ENCODE data around the gene OR2Z1. TPM values are rescaled to one million over a fixed set of nuclear protein-coding genes. Genes with fewer than 3 reads are reported as not detected.

The OR2Z1 gene, protein sequence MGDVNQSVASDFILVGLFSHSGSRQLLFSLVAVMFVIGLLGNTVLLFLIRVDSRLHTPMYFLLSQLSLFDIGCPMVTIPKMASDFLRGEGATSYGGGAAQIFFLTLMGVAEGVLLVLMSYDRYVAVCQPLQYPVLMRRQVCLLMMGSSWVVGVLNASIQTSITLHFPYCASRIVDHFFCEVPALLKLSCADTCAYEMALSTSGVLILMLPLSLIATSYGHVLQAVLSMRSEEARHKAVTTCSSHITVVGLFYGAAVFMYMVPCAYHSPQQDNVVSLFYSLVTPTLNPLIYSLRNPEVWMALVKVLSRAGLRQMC
- total RNA-seq: not detected

DNA sequence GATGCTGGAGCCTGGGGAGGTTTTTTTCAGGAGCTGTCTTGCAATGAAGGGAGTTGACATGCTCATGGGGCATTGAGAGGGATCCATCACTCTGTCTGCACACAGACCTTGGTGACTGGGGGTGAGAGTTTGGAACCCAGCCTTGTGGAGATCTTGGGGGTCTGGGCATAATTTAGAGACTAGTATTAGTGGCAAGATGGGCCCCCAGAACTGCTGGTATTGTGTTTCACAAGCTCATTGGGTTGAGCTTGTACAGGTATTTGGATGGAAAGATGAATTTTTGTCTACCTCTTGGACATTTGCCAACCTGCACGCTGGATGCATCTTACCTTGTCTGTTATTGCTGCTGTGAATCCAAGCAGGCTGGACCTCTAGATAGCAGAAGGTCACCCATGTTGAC, at the start of gene OR2Z1:
TSS of gene OR2Z1 (plus strand) at position 301 of the 400 bp plus-strand sequence. CDS start 9,395 bp downstream, outside the sequence.
- DNase-seq: no peak

DNA sequence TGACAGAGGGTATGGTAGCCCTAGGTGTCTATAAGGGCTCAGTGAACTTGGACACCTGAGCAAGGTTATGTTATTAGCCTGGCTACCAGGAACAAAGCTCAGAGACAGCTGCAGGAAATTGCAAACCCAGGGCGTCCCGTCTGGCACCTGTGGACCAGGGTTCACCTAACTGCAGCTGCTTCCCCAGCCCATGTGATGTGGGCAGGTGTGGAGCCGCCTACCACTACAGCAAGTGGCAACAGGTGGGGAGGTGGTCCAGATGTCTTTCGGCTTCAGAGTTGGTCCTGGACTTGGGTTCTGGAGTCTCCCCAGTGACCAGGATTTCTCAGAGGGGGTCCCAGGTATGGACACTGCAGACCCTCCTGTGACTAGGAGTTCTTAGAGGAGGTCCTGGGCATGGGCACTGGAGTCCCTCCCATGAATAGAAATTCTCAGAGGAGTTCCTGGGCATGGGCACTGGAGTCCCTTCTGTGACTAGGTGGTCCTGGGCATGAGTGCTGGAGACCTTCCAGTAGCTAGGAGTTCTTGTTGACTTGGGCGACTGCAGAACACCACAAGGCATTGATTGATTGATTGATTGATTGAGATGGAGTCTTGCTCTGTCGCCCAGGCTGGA, 48.0 kb upstream of the OR2Z1 start:
- no peak for DNase-seq

GRCh38 chr19:8675066-8675465, 46.4 kb upstream of the OR2Z1 start:
- DNase-seq: no peak

GRCh38 chr19:8678244-8678807, 43.1 kb upstream of the OR2Z1 start:
- DNase-seq: no peak

DNA sequence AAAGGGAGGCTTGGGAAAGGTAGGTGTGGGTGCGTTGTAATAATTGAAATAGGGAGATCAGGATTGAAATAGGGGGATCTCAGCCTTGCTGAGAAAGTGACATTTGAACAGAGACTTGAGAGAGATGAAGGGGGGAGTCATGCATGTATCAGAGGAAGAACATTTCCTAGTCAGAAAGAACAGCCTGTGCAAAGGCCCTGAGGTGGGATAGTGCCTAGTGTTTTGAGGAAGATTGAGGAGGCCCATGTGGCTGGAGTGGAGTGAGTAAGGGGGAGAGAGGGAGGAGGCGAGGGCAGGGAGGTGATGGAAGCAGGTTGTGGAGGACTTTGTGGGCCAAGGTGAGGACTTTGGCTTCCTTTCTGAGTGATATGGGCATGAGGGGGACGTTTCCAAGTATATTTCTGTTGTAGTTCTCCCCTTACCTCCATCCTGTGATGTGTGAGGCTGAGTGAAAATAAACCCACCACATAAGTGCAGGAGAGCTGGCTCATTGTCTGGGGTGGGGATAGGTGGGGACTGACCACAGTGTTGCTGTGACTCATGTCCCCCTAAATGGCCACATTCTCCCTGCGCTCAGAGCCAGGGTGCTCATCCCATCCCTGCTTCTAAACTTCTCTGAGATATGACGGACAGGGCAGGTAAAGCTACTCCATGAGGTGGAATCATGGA, 40.6 kb upstream of the OR2Z1 start:
- DNase-seq: no peak

DNA sequence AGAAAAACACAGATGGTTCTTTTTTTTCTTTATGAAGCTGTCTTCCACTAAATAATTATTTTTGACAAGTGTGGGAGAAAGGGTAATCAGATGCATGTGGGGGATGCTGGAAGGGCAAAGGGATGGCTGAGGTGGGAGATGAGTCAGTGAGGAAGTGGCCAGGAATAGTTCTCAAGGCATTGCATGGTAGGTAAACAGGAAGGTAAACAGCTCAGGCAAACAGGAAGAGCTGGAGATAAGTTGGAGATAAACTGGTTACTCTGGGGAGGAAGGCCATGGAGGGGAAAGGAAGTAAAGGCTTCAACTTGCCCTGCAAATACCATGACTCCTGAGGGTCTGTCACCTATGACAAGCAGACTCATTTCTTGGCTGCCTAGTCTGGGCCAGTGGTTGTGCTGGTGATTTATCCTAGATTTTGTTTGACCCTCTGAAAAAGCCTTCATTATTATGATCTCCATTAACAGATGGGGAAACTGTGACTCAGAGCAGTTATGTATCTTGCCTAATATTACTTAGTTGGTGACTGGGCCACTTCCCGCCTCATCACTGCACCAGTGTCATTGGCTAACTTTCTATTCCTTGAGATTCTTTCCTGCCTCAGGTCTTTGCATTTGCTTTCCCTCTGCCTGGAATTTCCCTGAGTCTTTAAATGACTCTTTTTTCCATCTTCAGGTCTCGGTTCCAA, 39.9 kb upstream of the OR2Z1 start:
- no peak for DNase-seq

DNA sequence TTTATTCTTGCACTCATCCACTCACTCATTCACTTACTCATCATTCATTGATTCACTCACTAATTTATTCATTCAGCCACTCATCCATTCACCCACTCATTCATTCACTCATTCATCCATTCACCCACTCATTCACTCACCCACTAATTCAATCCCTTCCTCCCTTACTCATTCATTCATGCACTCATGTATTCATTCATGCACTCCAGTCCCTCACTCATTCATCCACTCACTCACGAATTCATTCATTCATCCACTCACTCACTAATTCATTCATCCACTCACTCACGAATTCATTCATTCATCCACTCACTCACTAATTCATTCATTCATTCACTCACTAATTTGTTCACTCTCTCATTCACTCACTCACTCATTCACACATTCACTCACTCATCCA, 39.0 kb upstream of the OR2Z1 start:
- no peak for DNase-seq

GRCh38 chr19:8682931-8683330, 38.5 kb upstream of the OR2Z1 start:
- no peak for DNase-seq

DNA sequence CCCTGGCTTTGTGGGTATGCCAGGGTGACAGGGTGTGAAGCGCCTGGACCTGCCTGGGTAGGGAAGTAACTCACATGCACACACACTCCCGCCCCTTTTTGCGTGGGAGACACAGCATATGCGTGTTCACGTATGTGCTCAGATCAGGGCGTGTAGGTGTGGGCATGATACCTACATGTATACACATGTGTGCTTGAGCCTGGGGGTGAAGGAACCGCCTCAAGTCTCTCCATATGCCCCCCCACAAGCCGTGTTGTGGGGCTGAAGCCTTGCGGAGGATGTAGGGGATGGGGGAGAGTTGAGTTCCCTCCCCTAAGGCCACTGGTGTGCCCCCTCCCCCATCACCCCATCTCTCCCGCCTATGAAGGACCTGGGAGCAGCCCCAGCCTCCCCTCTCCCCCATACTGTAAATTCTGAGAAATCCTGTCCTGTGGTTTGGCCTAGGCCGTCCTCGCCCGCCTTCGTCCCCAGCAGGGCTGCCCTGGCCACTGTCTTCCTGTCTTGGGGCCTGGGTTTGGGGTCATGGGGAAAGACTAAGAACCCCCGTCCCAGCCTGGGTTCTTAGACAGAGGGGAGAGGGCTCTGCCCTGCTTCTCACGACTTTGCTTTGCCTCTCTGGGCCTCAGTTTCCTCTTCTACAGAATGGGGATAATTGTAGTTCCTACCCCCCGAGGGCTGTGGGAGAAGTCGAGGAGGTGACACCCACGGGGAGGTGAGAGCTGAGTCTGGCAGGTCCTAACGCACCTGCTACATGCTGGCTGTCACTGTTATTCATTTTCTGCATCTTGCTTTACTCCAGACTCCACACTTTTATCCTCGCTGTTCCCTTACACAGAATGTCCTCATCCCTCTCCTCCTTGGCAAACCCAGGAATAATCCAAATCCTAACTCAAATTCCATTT, 37.2 kb upstream of the OR2Z1 start:
- DNase-seq: no peak

GRCh38 chr19:8686549-8686948, 34.9 kb upstream of the OR2Z1 start:
- no peak for DNase-seq

GRCh38 chr19:8688930-8689329, 32.5 kb upstream of the OR2Z1 start:
- no peak for DNase-seq

GRCh38 chr19:8690753-8691539, 30.5 kb upstream of the OR2Z1 start:
- no peak for DNase-seq

DNA sequence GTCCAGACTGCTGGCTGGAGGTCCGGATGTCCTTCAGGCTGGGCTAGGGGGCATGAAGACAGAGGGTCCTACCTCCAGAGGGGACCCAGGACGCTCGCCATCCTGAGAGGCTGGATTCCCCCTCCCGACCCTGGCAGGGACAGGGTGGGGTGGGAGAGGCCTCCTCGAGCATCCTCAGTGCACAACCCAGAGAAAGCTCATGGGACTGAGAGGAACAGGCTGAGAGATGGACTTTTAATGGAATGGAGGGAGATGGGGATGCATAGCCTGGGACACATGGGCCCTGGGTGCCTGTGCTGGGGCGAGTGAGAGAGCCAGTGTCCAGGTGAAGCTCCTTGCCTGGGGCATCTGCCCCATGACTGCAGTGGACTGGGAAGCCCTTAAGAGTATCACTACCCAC, 25.9 kb upstream of the OR2Z1 start:
- DNase-seq: no peak

DNA sequence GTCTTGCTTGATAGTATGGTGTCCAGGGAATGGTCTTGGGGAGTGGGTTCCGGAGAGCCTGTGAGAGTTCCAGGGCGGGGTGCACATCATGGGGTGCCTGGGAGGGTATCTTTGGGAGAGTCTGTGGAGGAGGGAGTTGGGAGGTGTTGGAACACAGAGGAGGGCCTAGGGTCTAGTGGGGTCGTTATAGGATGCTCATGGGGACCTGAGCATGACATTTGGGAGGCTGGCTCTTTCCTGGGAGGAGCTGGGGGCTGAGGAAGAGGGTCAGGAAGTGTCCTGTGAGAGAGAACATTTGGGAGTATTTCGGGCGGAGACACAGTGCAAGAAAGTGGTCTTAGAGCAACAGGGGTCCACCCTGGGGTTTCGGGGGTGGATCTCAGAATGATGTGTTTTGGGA, 25.5 kb upstream of the OR2Z1 start:
- DNase-seq: no peak

GRCh38 chr19:8696993-8697392, 24.4 kb upstream of the OR2Z1 start:
- DNase-seq: no peak

GRCh38 chr19:8697671-8698432, 23.6 kb upstream of the OR2Z1 start:
- DNase-seq: no peak

DNA sequence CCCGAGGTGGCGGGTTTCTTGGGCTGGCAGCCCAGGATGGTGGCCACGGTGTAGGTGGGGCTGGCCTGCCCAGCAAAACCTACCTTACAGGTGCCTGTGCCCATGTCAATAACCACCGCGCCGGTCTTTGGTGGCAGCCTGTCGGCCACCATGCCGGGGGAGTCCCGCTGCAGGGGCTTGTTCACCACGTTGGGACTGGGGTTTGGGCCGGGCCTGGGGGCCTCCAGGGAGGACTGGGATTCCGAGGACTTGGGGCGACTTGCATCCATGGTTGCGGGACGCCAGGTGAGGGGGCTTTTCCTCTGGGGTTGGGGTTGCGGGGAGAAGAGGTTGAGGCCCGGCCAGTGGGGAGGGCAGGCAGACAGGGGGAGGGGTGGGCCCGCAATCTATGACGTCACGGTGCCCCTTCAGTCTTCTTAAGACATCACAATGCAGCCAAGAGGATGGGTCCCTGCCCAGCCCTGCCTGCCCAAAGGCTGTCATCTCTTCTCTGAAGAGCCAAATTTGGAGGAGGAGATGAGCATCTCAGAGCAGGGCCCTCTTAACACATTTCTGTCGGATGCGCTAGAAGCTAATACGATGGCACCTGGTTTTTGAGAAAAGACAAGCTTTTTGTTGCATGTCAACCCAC, 22.9 kb upstream of the OR2Z1 start, which contains the start of gene ACTL9:
TSS of gene ACTL9 (minus strand) at position 363 of the 631 bp plus-strand sequence. CDS start at position 269, 94 bp downstream.
- no peak for DNase-seq

GRCh38 chr19:8699908-8700307, 21.5 kb upstream of the OR2Z1 start:
- DNase-seq: no peak

DNA sequence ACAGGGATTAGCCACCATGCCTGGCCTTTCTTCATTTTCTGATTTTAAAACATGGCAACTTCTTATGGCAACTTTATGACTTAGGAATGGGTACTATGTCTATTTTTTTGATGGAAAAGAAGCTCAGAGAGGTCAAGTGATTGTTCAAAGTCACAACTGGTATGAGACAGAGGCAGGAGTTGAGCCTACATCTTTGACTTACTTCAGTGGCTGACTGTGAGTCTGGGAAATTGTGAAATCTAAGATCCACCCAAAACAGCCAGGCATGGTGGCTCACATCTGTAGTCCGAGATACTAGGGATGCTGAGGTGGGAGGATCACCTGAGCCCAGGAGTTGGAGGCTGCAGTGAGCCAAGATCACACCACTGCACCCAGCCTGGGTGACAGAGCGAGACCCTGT, 20.5 kb upstream of the OR2Z1 start:
- DNase-seq: no peak
